Activated CD4-positive, alpha-beta T cell treated with anti-CD3 and anti-CD28 coated beads, Interleukin-10, Interleukin-2, amounts not matched to agents 100 ng/mL and 50 ng/mL, durations not matched to agents 16 hours and 8 hours (primary cell): ENCODE measurements around the gene OR2A2.

Source experiments
- DNase-seq: peaks from one replicate; pipeline ENCODE4 v3.0.0-alpha.2; 2020

The OR2A2 gene

GRCh38 chr7:144144426-144144825 lies 35.0 kb downstream of the OR2A2 start:
- no peak for DNase-seq

- DNase-seq, result no peak
Observed at GRCh38 chr7:144148224-144148827, 38.9 kb downstream of the OR2A2 start.

GRCh38 chr7:144158861-144159260 lies 49.5 kb downstream of the OR2A2 start:
- no peak for DNase-seq
